ENCODE results near the gene TM2D3.

DNA sequence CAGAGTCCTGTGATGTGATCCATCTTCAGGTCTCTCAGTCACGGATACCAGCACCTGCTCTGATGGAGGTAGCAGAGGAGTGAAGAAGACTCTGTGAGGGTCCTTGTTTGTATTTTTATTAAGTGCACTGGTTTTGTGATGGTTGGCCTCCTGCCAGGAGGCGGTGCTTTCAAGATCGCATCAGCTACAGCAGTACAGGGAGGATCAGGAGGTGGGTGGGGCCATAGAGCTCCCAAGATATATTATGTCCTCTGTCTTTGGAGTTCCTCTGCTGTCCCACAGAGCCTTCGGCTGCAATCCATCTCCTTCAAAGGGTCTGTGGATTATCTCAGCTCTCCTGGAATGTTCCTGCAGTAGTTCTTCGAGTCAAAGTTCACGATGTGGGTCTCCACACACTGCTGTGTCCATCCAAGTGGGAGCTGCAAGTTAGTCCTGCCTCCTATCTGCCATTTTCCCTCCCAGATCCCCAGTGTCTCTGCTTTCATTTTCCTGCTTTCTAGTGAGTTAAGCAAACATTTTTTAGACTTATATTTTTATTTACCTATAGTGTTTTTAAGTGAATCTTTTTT, 54.7 kb downstream of the TM2D3 start:
- TF ChIP-seq RAD21 (IDR thresholded peaks at IDR 0.05; ENCODE audit: low read depth) (no peak), POLR2A (IDR thresholded peaks at IDR 0.05; ENCODE audit: borderline replicate concordance, extremely low read depth, insufficient read depth, insufficient read length) (no peak)
- TF ChIP-seq, protein P1, sequence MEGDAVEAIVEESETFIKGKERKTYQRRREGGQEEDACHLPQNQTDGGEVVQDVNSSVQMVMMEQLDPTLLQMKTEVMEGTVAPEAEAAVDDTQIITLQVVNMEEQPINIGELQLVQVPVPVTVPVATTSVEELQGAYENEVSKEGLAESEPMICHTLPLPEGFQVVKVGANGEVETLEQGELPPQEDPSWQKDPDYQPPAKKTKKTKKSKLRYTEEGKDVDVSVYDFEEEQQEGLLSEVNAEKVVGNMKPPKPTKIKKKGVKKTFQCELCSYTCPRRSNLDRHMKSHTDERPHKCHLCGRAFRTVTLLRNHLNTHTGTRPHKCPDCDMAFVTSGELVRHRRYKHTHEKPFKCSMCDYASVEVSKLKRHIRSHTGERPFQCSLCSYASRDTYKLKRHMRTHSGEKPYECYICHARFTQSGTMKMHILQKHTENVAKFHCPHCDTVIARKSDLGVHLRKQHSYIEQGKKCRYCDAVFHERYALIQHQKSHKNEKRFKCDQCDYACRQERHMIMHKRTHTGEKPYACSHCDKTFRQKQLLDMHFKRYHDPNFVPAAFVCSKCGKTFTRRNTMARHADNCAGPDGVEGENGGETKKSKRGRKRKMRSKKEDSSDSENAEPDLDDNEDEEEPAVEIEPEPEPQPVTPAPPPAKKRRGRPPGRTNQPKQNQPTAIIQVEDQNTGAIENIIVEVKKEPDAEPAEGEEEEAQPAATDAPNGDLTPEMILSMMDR (IDR thresholded peaks at IDR 0.05 in 2 of 3, conservative IDR thresholded peaks at IDR 0.05 in 1 of 3; ENCODE audit: borderline replicate concordance in 1 of 3, insufficient read depth in 1 of 3, low read depth in 2 of 3, low read length in 2 of 3) = no peak

Data from HCT116 (cell line).